HT-29 (cell line): ENCODE results near the gene TMEM63C. TPM values are rescaled to one million over a fixed set of nuclear protein-coding genes. Genes with fewer than 3 reads are reported as not detected.
A peak's percentile ranks its signal among the peaks of the same experiment; 100 is the strongest.

Source experiments
- DNase-seq: peaks from one replicate; pipeline ENCODE4 v3.0.0-alpha.2; 2015; ENCODE audit warnings: low spot score
- total RNA-seq: library from RNA; depleted of rRNA; stranded (reverse); fragments of >200 nt; shearing (Covaris generic); gene quantifications from 2 replicates; pipeline ENCODE4 v1.2.3, GENCODE V29; 2014

The TMEM63C gene
- total RNA-seq, 1 experiment from 2014 or later = 3.1 TPM

DNA sequence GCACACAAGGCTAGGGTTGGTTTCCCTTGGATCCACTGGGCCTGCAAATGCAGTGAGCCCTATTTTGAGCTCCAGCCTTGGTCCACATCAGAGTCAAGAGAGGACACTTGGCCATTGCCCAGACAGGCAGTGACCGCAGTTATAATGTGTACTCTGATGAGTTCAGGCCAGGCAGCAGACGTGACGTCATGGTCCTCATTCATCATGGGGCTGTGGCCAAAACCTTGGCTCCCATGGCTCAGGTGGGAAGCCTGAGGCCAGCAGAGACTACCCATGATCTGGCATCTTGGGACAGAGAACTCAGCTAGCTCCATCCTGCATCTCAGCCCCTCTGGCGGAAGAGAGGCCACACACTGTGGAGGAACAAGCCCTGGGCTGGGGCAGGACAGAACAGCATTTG is 16.4 kb downstream of the TMEM63C start:
- DNase-seq = no peak

DNA sequence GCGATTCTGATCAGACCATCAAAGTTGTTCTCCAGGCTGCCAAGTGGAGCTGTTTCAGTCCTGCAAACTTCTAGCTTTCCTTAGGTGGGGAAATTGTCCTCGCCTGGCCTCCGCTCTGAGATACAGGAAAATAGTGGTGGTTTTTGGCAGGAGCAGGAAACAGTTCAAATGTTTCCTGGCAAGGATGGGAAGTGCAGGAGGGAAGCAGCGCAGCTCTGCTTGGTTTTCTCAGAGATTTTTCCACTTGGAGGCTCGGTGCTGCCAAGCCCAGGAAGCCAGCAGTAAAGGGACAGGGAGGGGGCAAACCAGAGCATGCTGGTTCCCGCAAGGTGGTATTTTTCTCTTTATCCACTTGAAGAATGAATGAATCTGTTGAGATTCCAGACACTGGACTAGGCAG is 17.0 kb downstream of the TMEM63C start:
- DNase-seq = no peak

DNA sequence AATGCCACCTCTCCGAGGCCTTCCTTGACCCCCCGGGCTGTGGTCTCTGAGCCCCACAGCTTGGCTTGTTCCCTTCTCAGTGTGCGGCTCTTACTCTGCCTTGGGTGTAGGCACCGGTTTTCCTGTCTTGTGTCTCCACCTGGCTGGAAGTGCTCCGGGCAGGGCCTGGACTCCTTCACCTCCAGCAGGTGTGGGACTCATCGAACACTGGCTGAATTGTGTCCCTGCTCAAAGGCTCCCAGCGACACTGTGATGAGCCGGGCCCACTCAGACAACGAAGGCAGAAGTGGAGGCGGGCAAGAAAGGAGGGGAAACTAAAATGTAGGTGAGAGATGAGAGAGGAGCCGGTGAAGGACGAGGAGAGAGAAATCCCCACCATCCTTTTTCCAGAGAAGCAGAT is 18.0 kb downstream of the TMEM63C start:
- DNase-seq = no peak

DNA sequence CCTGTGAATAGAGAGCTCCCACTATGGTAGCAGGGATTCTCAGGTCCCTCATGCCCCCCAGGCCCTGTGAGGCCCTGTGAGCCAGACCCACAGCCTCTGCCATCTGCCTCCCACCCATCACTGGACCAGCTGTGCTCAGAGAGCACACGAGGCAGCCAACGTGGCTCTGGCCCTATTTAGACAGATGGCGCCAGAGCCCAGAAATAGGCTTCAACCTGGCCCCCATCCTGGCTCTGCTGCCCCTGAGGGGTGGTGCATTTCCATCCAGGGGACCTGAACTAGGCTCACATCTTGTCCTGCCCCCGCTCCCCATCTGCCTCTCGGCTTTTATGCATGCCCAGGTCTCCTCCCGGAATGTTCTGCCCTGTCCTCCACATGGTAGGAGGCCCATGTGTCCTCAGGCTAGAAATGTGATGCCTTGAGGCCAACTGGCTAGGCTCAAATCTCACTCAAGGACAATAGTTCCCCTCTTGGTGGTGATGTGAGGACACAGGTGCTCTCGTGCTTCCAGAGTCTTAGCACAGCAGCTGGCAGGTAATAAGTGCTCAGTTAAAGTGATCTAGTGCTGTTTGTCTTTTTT is 18.9 kb downstream of the TMEM63C start:
- DNase-seq = no peak

DNA sequence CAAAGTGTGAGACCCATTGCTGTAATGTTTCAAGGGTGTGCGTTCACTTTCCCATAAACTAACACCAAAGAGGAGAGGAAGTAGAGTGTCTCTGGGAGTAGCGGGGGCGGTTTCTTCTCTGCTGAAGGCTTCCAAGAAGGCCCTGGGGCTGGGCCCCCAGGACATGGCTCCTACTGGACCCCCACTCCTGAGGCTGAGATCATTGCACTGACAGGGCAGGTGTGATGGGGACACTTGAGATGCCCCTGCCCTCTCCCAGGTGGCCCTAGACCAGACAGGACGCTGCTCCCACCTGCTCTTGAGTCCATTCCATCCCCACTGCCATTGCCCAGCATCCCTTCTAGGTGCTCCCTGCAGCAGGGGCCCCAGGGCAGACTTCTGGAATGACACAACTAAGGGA is 20.1 kb downstream of the TMEM63C start:
- DNase-seq = no peak

DNA sequence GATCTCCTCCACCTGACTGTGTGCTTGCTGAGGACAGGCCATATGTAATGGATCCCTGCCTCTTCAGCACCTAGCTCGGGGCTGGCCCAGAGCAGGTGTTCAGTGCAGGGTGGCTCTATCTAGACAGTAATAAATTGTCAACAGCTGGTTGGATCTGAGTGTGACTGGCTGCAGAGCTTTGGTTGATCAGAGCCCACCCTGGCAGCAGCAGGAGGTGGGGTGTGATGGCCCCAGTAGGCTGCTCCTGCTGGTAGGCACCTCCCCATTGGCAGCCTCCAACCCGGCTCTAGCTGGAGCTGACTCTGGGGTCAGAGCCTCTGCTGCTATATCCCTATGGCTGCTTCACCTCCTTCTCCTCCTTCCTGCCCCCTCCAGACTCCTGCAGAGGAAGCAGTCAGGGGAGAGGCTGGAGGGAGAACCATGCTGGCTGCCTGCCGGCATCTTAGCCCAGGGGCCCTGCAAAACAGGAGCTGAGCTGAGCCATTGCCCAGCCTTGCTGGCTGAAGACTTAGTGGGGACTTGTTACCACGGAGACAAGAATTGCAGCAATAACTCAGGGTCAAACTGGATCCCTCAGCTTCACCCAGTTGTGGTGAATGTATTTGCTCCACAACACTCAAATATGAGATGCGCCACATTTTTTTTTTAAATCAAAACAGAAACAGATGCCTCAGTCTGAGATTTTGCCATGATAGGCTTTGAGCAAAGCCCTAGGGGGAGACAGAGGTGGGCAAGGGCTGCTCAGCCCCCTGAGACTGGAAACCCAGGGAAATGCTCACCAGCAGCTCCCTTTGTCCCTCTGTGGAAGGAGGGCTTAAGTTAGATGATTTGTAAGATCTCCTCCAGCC is 22.2 kb downstream of the TMEM63C start:
- DNase-seq = no peak

DNA sequence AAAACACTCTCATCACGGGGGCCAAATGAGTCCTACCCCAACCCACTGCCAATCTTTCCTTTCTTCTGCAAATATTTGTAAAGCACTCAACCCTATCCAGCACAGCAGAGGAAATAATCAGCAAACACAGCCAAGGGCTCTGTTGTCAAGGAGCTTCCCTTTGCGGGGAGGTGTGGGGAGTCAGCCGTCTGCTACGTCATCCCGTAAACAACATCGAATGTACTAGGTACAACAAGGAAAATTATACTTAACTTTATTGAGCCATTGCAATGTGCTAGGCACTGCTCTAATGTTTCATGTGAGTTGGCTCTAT is 22.8 kb downstream of the TMEM63C start:
- no peak for DNase-seq

DNA sequence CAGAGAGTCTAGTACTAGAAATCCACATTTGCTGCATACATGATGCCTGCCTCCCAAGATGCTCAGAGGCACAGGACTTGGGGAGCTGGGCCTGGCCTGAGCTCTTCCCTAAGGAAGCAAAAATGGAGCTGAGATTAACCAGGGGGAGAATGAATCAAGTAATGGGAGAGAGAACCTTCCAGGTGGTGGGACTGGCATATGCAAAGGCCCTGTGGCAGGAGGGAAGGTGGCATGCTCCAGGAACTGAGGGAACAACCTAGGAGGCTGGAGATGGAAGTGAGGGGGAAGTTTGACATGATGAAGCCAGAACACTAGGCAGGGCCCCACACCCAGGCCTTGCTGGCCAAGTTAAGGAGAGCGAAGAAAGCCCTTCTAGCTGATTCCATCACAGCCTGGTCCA is 23.3 kb downstream of the TMEM63C start:
- DNase-seq = no peak

DNA sequence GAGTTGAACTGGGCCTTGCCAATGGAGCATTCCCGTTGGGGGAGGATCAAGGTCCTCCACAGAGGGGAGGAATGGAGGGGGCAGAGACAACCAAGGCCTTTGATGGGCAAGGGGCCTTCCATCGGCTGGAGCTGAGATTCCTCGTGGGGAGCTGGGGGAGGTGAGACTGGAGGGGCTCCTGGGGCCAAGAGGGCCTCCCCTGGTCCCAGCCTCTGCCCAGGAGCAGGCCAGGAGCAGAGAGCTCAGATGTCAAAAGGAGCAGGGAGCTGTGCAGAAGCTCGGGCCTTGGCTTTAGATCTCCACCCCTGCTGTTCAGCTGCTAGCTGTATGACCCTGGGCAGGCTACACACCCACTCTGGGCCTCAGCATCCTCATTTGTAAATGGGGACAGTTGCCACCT is 24.0 kb downstream of the TMEM63C start:
- no peak for DNase-seq

DNA sequence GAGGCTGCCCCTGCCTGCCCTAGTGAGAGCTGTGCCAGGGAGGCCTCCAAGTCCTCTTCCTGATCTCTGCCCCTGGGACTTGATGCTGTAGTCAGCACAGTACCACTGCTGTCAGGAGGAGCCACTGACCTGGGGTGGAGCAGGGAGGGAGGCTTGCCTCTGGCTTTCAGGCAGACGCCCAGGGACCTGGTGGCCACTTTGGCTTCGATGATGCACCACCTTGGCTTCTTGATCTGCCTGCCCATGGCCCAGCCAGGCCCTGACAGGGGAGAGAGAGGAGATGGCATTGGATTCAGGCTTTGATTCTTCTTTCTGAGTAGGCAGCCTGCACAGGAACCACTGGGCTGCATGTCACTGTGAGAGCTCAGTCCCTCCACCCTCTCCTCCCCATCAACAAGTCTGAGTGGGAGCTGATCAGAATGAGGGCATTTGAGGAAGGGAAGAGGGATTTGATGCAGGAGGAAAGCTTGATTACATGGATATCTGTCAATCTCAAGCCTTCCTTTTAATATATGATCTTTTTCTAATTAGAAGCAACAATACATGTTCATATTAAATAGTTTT is 24.7 kb downstream of the TMEM63C start:
- DNase-seq = no peak

DNA sequence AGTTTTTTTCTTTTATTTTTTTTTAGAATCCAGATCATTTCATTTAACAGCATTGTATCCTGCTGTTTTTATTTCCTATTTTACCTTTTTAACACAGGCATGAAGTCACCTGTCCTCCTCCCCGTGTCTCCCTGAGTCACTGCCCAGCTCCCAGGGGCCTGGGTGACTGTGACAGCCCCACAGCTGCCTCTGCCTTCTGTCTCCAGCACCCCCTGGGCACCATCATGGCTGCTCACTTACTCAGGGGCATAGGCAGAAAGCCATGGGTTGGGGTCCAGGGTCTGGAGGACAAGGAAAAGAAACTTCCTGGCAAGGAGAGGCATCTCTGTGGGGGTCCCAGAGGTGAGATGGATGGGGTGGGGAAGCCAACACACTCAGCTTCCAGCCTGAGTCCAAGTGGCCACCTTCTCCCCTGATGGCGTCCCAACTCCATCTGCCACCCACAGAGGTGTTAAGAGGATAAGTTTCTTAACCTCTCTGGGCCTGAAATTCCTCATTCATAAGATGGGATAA is 25.3 kb downstream of the TMEM63C start:
- DNase-seq = no peak

DNA sequence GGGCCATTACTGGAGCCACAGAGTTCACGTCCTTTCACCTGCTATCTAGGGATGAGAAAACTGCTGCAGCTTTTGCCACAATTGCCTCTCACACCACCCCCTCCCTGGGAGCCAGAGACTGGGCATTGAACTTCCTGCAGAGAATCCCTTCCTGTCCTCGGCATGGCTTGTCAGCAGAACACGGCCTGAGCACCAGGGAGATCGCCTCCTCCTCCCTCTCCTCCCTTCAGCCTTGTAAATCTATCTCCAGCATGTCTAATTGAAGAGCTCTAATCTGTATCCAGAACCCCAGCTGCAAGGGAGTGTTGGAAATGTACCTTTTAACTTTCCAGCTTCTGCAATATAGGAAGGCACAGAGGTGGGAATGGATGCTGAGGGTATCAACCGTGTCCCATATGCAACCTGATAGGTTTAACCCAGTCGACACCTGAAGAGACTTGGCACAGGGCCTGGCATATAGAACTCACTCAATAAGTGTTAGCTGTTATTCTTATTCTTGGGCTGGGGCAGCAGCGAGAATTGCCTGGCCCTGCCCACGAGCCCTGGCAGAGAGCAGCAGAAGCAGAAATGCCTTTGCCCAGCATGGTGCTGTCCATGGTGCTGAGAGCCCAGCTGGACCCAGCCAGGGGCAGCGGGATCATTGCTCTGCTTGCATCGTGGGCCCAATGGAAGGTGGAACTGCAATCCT is 26.8 kb downstream of the TMEM63C start:
- DNase-seq = peak; percentile 61

DNA sequence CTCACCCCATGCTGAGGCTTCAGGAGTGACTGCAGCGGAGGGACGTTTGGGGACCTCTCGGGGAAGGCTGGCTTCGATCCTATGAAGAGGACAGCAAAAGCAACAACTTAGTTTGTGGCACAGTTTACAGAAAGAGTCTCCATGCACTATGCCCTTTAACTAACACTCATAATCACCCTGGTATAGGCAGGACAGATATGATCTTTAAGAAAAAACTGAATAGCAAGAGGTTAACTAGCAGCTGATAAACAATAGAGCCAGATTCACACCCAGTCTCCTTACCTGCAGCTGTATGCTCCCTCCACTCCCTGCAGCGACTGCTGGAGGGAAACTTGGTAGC is 27.4 kb downstream of the TMEM63C start:
- DNase-seq = no peak

DNA sequence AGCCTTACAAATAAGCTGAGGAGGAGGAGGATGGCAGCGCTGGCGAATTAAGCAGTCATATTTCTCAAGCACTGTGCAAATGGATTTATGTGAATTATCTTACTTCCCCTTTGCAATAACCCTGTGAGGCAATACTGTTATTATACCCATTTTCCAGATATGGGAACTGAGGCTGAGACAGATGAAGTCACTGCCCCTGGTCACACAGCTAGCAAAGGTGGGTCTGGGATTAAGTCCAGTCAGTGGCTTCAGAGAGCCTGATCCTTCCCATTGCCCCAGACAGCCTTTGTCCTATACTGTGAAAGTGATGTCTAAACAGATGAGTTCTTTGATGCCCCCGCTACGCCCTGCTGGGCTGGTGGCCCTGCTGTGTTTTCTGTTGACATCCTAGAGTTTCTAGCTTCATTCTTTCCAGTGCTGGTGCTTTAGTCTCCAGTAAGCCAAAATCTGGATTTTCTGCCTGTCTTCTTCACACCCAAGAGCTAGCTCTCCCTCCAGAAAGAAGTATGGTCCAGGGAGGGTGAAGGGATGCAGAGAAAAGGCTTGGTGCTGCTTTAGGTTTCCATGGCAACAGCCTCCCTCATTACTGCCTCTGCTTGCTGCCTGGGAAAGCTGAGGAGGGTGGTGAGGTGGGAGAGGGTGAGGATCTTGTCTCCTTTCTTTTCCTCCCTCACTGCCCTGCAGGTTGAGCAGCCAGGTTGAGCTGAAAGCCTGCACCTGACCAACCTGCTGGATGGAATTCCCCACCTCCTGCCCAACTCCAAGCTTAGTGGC is 30.7 kb downstream of the TMEM63C start:
- DNase-seq = no peak

DNA sequence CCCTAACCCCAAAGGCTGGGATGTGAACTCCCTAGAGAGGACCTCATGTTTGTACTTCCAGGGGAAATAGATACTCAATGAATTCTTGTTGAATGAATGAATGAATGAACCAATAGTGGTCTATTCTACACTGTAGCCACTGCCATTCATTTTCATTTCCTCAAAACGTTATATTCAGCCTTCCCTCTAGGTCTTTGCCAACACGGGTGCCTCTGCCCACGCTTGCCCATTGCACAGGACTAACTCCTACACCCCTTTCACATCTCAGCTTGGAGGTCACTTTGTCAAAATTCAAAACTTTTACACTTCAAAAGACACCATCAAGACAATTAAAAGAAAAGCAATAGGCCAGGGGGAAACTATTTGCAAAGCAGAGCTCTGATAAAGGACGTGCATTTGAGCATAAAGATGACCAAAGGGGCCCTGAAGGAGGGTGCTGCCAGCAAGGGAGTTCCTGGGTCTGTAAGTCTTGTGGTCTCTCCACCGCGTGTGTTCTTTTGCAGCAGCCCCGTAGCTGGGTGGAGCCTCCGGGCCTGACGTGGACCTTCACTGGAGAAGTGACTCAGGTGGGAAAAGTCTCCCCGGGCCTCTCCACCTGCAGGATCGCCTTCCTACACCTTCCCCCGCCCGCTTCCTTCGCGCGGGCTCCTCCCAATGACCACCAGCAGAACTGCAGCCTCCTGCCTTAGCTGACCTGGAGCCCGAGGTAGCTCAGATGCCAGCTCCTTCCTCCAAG is 31.5 kb downstream of the TMEM63C start:
- peak; percentile 65 for DNase-seq

DNA sequence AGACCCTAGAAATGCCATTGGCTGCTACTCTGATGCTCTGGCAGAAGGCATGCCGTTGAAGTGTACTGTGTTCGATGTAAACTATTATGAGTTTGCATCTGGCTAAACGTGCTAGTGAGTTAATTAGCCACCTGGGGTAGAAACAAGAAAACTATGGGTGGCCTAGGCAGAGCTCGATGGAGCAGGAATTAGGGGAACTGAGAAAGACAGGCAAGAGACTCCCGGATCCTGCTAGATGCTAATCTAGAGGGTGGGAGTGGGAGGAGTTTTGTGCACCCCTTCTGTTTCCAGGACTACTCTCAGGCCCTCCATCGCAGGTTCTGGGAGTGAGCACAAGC is 32.0 kb downstream of the TMEM63C start:
- DNase-seq = no peak

DNA sequence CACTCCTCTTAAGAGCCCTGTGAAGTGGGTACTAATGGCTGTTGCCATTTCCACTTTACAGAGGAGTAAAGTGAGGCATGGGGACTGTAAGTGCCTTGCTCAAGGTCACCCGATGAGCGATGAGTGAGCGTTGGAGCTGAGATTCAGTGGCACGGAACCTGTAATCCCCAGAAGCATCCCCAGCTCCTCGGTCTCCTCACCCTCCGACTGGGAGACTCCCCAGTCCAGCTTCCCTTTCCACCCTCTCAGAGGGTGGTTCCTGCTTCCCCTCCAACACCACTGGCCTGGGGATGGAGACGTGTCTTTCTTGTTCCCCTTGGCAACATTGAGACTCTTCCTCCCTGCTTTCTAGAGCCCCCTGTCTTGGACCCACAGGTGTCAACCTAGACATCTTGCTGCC is 32.6 kb downstream of the TMEM63C start:
- no peak for DNase-seq

DNA sequence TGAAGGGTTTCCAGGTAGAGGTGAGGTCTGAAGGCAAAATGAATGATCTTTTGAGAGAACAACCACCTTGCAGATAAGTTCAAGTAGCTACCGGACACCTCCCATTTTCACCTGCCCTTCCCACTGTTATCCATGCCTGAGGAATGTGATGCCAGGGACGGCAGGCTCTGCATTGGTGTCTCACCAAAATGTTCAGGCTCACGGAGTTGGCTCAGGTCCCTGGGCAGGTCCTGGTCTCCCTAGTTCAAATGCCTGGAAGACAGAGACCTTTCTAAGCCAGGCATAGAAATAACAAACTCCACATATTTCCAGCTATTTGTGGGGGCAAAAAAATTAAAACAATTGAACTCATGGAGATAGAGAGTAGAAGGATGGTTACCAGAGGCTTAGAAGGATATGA is 36.0 kb downstream of the TMEM63C start:
- DNase-seq = no peak

DNA sequence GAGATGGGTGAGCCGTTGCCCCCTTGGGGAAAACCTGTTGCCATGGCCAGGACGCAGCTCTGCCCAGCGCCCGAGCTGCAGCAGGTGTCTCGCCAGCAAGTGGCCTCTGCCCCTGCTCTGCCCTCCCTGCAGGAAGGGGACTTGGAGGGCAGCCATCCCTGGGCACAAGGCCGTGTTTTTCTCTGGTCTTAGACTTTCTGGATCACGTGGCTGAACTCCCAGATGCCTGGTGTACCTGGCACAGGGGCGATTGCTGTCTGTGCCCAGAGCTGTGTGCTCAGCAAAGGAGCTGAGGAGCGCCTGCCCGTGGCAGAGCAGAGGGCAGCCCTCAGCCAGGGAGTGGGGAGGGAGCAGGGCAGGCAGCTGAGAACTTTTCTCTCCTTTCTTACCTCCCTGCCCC is 38.0 kb downstream of the TMEM63C start:
- DNase-seq = no peak

DNA sequence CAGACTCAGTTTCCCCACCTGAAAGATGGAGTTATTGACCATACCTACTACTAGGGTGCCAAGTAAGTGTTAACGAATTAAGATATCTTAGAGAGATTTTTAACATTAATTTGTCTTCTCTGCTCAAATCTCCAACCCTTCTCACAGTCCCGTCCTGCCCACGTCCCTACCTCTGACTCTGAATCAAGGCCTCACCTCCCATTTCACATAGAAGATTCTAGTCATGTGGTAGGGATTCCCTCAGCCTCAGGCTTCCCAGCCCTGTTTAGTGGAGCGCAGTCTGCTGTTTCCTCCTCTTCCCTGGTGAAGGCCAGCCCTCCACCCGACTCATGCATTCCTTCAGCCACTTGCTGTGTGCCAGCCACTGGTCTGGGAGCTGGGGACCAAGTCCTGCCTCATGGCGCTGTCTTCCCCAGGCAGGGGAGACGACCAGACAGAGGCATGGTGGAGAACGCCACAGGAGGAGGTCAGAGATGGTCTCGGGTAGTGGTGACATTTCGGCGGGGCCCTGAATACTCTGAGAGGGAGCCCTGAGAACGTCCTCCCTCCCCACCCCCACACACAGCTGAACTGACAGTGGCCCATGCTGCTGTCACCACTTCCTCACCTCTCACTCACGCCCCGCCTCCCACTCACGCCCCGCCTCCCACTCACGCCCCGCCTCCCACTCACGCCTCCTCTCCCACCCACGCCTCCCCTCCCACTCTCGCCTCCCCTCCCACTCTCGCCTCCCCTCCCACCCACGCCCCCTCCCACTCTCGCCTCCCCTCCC is 38.8 kb downstream of the TMEM63C start:
- DNase-seq = no peak
